ENCODE results near the gene MGA. TPM values are rescaled to one million over a fixed set of nuclear protein-coding genes. Genes with fewer than 3 reads are reported as not detected.

MGA gene
- total RNA-seq, 2 experiments from 2014 or later = 33.5 to 37.5 TPM

DNA sequence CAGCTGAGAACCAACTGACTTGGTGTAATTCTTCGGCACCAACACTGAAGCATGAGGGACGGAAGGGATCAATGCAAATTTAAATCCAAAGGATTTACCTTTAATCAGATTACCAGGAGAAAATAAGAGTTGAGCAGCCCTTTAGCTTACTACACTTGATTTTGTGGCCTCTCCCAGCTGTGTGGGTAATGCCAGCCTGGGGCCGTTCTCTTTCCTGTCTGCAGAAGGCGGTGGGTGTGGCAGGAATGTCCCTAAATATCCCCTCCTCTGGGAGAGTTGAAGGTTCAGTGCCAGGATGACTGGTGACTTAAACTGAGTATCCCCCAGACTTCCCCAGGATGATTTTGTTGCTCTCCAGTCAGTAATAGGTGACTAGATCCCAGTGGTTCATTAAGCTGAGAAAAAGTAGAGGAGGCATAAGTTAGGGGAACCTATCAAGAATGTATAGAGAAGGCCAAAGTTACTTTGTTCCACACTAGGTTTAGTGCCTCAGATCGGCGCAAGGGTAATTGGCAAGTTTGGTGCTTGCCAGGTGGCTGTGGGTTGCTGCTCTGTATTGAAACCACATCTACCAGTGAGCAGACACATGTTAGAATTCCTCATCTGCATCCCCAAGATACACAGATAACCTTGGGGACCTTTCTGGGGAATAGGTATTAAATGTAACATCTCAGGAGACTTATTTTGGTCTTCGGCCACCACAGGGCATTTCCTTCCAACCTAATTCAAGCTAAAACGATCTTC, 137.2 kb downstream of the MGA start:
- DNase-seq (no peak), ATAC-seq (no peak)
- CTCF ChIA-PET = interaction anchor here (1.8 to 7.7 kb wide), 2 partner anchors 15 to 24 kb away, joined by 5 to 47 read pairs; partner anchors contain the start of gene MAPKBP1
- no peak overlapping the region for H3K4me3 Mint-ChIP-seq
- peaks cover 11% of the 10 kb centered on the region for H3K36me3 Mint-ChIP-seq
- no peak overlapping the region for H3K27ac Mint-ChIP-seq
- no peaks in the 10 kb centered on the region for H3K9me3 Mint-ChIP-seq (ENCODE audit: low read depth)
- H3K4me1 Mint-ChIP-seq = peaks cover 8% of the 10 kb centered on the region
- no peaks in the 10 kb centered on the region for H3K27me3 Mint-ChIP-seq

GRCh38 chr15:41798607-41799487, 138.6 kb downstream of the MGA start:
- ATAC-seq (no peak), DNase-seq (no peak)
- Mint-ChIP-seq H3K9me3 (ENCODE audit: low read depth) (no peaks in the 10 kb centered on the region), H3K4me1 (peaks cover 8% of the 10 kb centered on the region), H3K4me3 (no peak overlapping the region), H3K27me3 (no peaks in the 10 kb centered on the region), H3K36me3 (peaks cover 13% of the 10 kb centered on the region), H3K27ac (no peak overlapping the region)
- CTCF ChIA-PET = interaction anchor here (1.8 to 3.9 kb wide), 2 partner anchors 12 to 25 kb away, joined by 5 to 23 read pairs; partner anchors contain the start of gene MAPKBP1

DNA sequence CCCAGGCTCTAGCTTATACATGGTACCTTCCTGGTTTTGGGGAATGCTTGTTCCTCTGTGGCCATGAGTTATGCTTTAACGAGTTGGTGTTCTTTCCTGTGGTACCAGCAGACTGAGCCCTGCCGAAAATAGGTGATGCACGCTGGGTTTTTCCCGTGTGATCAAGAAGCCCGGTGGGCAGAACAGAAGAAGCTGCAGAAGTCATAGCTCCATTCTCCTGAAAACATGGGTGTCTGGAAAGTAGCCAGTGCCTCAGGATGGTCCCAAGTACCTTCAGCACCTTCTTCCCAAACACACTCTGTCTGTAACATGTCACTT, 139.2 kb downstream of the MGA start:
- Mint-ChIP-seq H3K27me3 (no peaks in the 10 kb centered on the region), H3K4me1 (peaks cover 8% of the 10 kb centered on the region), H3K27ac (no peak overlapping the region), H3K9me3 (ENCODE audit: low read depth) (no peaks in the 10 kb centered on the region), H3K36me3 (peaks cover 13% of the 10 kb centered on the region), H3K4me3 (no peak overlapping the region)
- DNase-seq (no peak), ATAC-seq (no peak)
- CTCF ChIA-PET = interaction anchor here (3.9 kb wide), 1 partner anchor 12 kb away, joined by 23 read pairs; no protein-coding TSS in a partner anchor

GRCh38 chr15:41801185-41801584, 141.0 kb downstream of the MGA start:
- H3K27me3 Mint-ChIP-seq = no peaks in the 10 kb centered on the region
- no peak overlapping the region for H3K4me3 Mint-ChIP-seq
- H3K27ac Mint-ChIP-seq = no peak overlapping the region
- peaks cover 13% of the 10 kb centered on the region for H3K36me3 Mint-ChIP-seq
- H3K4me1 Mint-ChIP-seq = peaks cover 4% of the 10 kb centered on the region
- DNase-seq = no peak
- ATAC-seq = no peak
- CTCF ChIA-PET = interaction anchor here (1.0 to 3.9 kb wide), 4 partner anchors 10 to 285 kb away, joined by 3 to 23 read pairs (median 4); partner anchors contain the start of gene MAPKBP1
- no peaks in the 10 kb centered on the region for H3K9me3 Mint-ChIP-seq (ENCODE audit: low read depth)

- Mint-ChIP-seq H3K9me3 (ENCODE audit: low read depth) (no peaks in the 10 kb centered on the region), H3K4me3 (no peak overlapping the region), H3K36me3 (peaks cover 13% of the 10 kb centered on the region), H3K4me1 (peaks cover 3% of the 10 kb centered on the region), H3K27me3 (no peaks in the 10 kb centered on the region), H3K27ac (no peak overlapping the region)
- CTCF ChIA-PET = interaction anchor here (1.0 to 3.9 kb wide), 6 partner anchors 9 to 284 kb away, joined by 3 to 23 read pairs (median 4); partner anchors contain the start of genes MAPKBP1 and RPAP1
- no peak for DNase-seq
- no peak for ATAC-seq
Observed at GRCh38 chr15:41801850-41802455, 141.7 kb downstream of the MGA start.

DNA sequence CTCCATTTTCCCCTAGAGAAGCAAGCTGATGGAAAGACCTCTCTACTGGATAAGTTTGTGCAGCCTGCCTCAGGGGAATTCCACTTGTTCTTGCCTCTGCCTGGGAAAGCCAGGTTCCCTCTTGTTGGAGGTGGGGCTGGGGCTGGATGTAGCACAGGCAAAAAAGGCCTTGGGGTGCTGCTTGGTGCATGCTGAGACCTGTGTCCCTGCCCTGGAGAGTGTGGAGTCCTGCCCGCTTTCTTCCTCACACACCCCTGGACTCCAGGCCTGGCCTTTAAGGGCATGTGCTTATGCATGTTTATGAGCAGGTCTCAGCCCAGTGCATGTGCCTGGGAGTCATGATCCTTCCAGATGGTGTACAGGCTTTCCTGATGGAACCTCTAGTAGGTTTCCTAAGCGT, 144.2 kb downstream of the MGA start:
- no peak overlapping the region for H3K4me3 Mint-ChIP-seq
- ATAC-seq = no peak
- no peaks in the 10 kb centered on the region for H3K27me3 Mint-ChIP-seq
- peaks cover 13% of the 10 kb centered on the region for H3K36me3 Mint-ChIP-seq
- CTCF ChIA-PET = interaction anchor here (2.6 kb wide), 1 partner anchor 30 kb away, joined by 11 read pairs; the partner anchor contains the start of gene MAPKBP1
- H3K9me3 Mint-ChIP-seq (ENCODE audit: low read depth) = no peaks in the 10 kb centered on the region
- no peak overlapping the region for H3K27ac Mint-ChIP-seq
- H3K4me1 Mint-ChIP-seq = peaks cover 6% of the 10 kb centered on the region
- DNase-seq = no peak

GRCh38 chr15:41804916-41805666, 144.9 kb downstream of the MGA start:
- no peaks in the 10 kb centered on the region for H3K27me3 Mint-ChIP-seq
- peaks cover 9% of the 10 kb centered on the region for H3K36me3 Mint-ChIP-seq
- H3K4me1 Mint-ChIP-seq = peaks cover 9% of the 10 kb centered on the region
- DNase-seq (no peak), ATAC-seq (no peak)
- H3K9me3 Mint-ChIP-seq (ENCODE audit: low read depth) = no peaks in the 10 kb centered on the region
- CTCF ChIA-PET = interaction anchor here (1.2 to 9.9 kb wide), 2 partner anchors 31 to 100 kb away, joined by 3 to 247 read pairs; partner anchors contain the start of gene MAPKBP1
- H3K27ac Mint-ChIP-seq = no peak overlapping the region
- H3K4me3 Mint-ChIP-seq = no peak overlapping the region

GRCh38 chr15:41805711-41806110, 145.5 kb downstream of the MGA start:
- CTCF ChIA-PET = interaction anchor here (1.2 to 9.9 kb wide), 3 partner anchors 31 to 249 kb away, joined by 3 to 247 read pairs (median 3); partner anchors contain the start of gene MAPKBP1
- Mint-ChIP-seq H3K27me3 (no peaks in the 10 kb centered on the region), H3K4me3 (no peak overlapping the region), H3K9me3 (ENCODE audit: low read depth) (no peaks in the 10 kb centered on the region), H3K36me3 (peaks cover 9% of the 10 kb centered on the region), H3K27ac (no peak overlapping the region), H3K4me1 (peaks cover 13% of the 10 kb centered on the region)
- DNase-seq (no peak), ATAC-seq (no peak)

- H3K27ac Mint-ChIP-seq = no peak overlapping the region
- CTCF ChIA-PET = interaction anchor here (0.8 to 9.9 kb wide), 3 partner anchors 32 to 249 kb away, joined by 3 to 247 read pairs (median 3); partner anchors contain the start of gene MAPKBP1
- ATAC-seq (no peak), DNase-seq (no peak)
- peaks cover 21% of the 10 kb centered on the region for H3K4me1 Mint-ChIP-seq
- H3K4me3 Mint-ChIP-seq = no peak overlapping the region
- no peaks in the 10 kb centered on the region for H3K9me3 Mint-ChIP-seq (ENCODE audit: low read depth)
- peaks cover 5% of the 10 kb centered on the region for H3K36me3 Mint-ChIP-seq
- no peaks in the 10 kb centered on the region for H3K27me3 Mint-ChIP-seq
Observed at GRCh38 chr15:41806291-41807181, 146.3 kb downstream of the MGA start.

DNA sequence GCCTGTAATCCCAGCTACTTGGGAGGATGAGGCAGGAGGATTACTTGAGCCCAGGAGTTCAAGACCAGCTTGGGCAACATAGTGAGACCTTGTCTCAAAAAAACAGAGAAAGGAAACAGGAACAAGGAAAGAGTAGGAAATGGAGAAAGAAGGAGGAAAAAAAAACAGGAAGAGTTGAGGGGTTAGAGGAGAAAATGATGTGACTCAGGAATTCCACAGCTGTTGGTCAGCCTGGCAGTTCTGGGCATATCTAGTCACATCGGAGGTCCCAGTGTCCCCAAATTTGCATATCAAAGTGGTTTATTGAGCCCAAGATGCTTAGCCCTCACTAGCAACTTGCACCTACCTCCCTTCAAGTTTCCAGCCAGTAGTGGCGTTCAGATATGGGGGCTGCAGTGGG, 148.9 kb downstream of the MGA start:
- no peak overlapping the region for H3K4me3 Mint-ChIP-seq
- H3K36me3 Mint-ChIP-seq = peaks cover 2% of the 10 kb centered on the region
- no peak overlapping the region for H3K27ac Mint-ChIP-seq
- ATAC-seq (no peak), DNase-seq (no peak)
- H3K27me3 Mint-ChIP-seq = no peaks in the 10 kb centered on the region
- CTCF ChIA-PET = interaction anchor here (2.8 to 9.9 kb wide), 2 partner anchors 16 to 35 kb away, joined by 8 to 247 read pairs; partner anchors contain the start of gene MAPKBP1
- no peaks in the 10 kb centered on the region for H3K9me3 Mint-ChIP-seq (ENCODE audit: low read depth)
- peaks cover 28% of the 10 kb centered on the region for H3K4me1 Mint-ChIP-seq

DNA sequence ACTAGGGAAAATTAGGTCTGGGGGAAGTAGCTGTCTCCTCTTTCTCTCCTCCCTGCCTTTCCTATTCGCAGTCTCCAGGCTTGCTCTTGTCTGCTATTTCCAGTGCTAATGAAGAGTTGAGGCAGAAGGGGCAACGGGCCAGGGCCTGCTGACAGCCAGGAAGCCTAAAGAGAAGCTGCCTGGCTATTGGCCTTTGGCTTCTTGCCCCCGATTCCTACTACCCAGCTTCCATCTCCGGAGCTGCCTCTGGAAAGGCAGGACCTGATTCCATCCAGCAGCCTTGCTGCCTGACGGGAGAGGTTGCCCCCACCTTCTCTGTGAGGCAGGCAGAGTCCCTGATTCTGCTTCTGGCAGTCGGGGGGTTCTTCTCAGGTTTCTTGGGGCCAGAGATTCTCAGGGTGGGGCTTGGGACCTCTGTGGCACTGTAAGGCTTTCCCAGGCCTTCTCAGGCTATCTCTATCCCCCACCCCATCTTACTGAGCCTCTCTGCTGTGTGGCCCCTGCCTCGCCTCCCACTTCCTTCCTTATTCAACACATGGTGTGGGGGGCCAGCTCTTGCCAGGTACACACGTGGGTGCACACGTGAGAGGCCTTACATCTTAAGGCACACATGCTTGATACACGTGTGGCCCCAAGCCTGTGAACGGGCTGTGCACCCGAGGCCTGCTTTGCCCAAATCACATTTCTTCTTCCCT, 149.5 kb downstream of the MGA start:
- H3K27ac Mint-ChIP-seq = no peak overlapping the region
- ATAC-seq (no peak), DNase-seq (no peak)
- H3K36me3 Mint-ChIP-seq = peaks cover 2% of the 10 kb centered on the region
- no peaks in the 10 kb centered on the region for H3K9me3 Mint-ChIP-seq (ENCODE audit: low read depth)
- H3K27me3 Mint-ChIP-seq = no peaks in the 10 kb centered on the region
- H3K4me1 Mint-ChIP-seq = peaks cover 28% of the 10 kb centered on the region
- H3K4me3 Mint-ChIP-seq = no peak overlapping the region
- CTCF ChIA-PET = interaction anchor here (0.8 to 9.9 kb wide), 13 partner anchors 9 to 252 kb away, joined by 3 to 247 read pairs (median 17); partner anchors contain the start of gene MAPKBP1
